HFFc6 (cell line): ENCODE data around the gene IL10RB. TPM values are rescaled to one million over a fixed set of nuclear protein-coding genes. Genes with fewer than 3 reads are reported as not detected.
"Not testable (repeated sequence)": the region's sequence is repeated elsewhere in the genome, so short reads cannot be mapped to it uniquely, and the experiment has no call there.

Source experiments
- DNase-seq: peaks from one replicate; pipeline ENCODE4 v3.0.0-alpha.2; 2018
- H3K27ac Mint-ChIP-seq: 2 replicates; pipeline ENCODE4 v1.8.0; 2020; ENCODE audit warnings: mild to moderate bottlenecking, mixed read lengths
- H3K27me3 Mint-ChIP-seq: 2 replicates; pipeline ENCODE4 v1.8.0; 2021; ENCODE audit warnings: mild to moderate bottlenecking, moderate library complexity, mixed read lengths; ENCODE audit not compliant: insufficient read depth
- H3K36me3 Mint-ChIP-seq: 2 replicates; pipeline ENCODE4 v1.8.0; 2021; ENCODE audit warnings: low read depth, mixed read lengths
- H3K4me1 Mint-ChIP-seq: 2 replicates; pipeline ENCODE4 v1.8.0; 2020; ENCODE audit warnings: low read depth, mixed read lengths
- H3K4me3 Mint-ChIP-seq: 2 replicates; pipeline ENCODE4 v1.8.0; 2020; ENCODE audit warnings: mild to moderate bottlenecking, moderate library complexity, mixed read lengths
- H3K9me3 Mint-ChIP-seq: 2 replicates; pipeline ENCODE4 v1.8.0; 2020; ENCODE audit warnings: mild to moderate bottlenecking, mixed read lengths
- long read RNA-seq: library from polyadenylated mRNA; unstranded; transcript quantifications from one replicate; pipeline ENCODE4 v2.0.0, GENCODE V29; 2019
- total RNA-seq, 6 experiments: library from RNA; stranded (reverse); fragmentation: NEBNext Ultra II Directional; extraction: Animal tissue kit (Norgen Biotek cat#: 25700); gene quantifications; 2 replicates in 1 of 6; 3 replicates in 5 of 6; pipeline ENCODE4 v1.2.3, GENCODE V29; 2021
- TF ChIP-seq, protein P1 (sequence below): fragments of 200-600 bp; sonication (generic); IDR thresholded peaks from 2 replicates; pipeline ENCODE4 v1.5.0; 2021; ENCODE audit warnings: antibody characterized with exemption, mild to moderate bottlenecking

IL10RB gene
- total RNA-seq, result 10 to 100 TPM; 25.5 to 35.3 (median 29.5) TPM
- long read RNA-seq, transcript IL10RB-201 (7 exons, 1,963 nt), result major isoform, 56 of 63 reads
- long read RNA-seq, partial matches to known transcripts, result 0 of 63 reads
- long read RNA-seq, other reads (novel, unspliced or antisense), result 4 of 63 reads

DNA sequence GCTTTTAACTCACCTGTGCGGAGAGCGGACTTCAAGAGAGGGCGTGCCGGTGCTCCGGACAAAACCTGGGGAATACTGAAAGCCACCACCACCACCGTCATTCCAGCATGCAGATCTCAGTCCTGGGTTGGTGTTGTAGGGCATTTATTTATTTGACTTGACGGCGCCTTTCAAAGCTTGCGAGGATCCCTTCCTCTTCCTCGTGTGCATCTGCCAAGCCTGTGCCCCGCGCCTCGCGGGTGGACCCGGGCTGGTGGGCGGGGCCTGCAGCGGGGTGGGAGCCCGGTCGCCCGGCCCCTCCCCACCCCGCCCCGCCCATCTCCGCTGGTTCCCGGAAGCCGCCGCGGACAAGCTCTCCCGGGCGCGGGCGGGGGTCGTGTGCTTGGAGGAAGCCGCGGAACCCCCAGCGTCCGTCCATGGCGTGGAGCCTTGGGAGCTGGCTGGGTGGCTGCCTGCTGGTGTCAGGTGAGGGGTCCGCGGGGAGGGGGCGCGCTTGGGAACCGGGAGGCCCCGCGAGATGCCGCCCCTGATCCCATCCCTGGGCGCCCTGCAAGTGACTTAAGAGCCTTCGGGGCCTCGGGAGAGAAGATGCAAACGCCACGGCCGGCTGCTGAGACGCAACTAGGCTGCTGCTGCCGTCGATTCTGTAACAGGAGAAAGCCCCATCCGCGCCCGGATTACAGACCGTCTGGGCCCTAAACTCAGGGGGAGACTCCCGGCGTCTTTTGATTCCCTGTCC is at the start of gene IL10RB:
Gene IL10RB (plus strand): TSS at position 318 of the 739 bp plus-strand sequence. CDS start 99 bp downstream, at position 417.
- Mint-ChIP-seq H3K27me3 (peaks cover 5% of the 10 kb centered on the region), H3K27ac (peak within 1 kb of the TSS; percentile 78), H3K4me1 (peaks cover 27% of the 10 kb centered on the region), H3K4me3 (peak within 1 kb of the TSS; percentile 95), H3K9me3 (no peaks in the 10 kb centered on the region), H3K36me3 (peaks cover 9% of the 10 kb centered on the region)
- TF ChIP-seq, protein P1, sequence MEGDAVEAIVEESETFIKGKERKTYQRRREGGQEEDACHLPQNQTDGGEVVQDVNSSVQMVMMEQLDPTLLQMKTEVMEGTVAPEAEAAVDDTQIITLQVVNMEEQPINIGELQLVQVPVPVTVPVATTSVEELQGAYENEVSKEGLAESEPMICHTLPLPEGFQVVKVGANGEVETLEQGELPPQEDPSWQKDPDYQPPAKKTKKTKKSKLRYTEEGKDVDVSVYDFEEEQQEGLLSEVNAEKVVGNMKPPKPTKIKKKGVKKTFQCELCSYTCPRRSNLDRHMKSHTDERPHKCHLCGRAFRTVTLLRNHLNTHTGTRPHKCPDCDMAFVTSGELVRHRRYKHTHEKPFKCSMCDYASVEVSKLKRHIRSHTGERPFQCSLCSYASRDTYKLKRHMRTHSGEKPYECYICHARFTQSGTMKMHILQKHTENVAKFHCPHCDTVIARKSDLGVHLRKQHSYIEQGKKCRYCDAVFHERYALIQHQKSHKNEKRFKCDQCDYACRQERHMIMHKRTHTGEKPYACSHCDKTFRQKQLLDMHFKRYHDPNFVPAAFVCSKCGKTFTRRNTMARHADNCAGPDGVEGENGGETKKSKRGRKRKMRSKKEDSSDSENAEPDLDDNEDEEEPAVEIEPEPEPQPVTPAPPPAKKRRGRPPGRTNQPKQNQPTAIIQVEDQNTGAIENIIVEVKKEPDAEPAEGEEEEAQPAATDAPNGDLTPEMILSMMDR, result no peak
- DNase-seq, result no peak

DNA sequence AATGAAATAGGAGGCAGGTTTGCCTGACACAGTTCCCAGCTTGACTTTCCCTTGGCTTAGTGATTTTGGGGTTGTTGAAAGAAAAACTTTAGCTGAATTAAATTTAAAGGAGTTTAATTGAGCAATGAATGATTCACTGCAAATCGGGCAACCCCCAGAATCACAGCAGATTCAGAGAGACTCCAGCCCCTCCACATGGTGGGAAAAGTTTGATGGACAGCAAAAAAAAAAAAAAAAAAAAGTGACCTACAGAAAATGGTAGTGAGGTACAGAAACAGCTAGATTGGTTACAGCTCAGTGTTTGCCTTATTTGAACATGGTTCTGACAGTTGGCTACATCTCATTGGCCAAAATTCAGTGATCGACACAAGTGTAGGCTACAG is 49.0 kb upstream of the IL10RB start:
- DNase-seq, result no peak
- TF ChIP-seq, protein P1, result no peak
- Mint-ChIP-seq H3K36me3 (no peaks in the 10 kb centered on the region), H3K27me3 (peaks cover 19% of the 10 kb centered on the region), H3K27ac (no peak overlapping the region), H3K4me3 (no peak overlapping the region), H3K9me3 (peaks cover 5% of the 10 kb centered on the region; the same call in 1 of the 2 replicates), H3K4me1 (peaks cover 13% of the 10 kb centered on the region)

DNA sequence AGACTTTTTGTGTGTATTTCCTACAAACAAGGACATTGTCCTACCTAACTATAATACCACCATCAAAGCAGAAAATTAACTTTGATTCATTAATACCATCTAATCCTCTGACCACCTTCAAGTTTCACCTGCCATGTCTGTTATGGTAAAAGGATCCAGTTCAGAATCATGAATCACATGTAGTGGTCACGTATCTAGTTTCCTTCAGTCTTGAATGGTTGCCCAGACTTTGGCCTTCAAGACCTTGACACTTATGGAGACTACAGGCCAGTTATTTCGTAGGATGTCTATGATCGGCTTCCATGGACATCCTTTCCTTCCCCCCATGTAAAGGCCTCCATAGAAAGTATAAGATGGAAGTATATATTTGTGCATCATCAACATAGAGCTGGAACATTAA is 46.9 kb upstream of the IL10RB start:
- Mint-ChIP-seq H3K27ac (no peak overlapping the region), H3K27me3 (peaks cover 23% of the 10 kb centered on the region), H3K36me3 (no peaks in the 10 kb centered on the region), H3K4me1 (no peaks in the 10 kb centered on the region), H3K9me3 (peaks cover 5% of the 10 kb centered on the region; the same call in 1 of the 2 replicates), H3K4me3 (no peak overlapping the region)
- TF ChIP-seq, protein P1, result no peak
- DNase-seq, result no peak

DNA sequence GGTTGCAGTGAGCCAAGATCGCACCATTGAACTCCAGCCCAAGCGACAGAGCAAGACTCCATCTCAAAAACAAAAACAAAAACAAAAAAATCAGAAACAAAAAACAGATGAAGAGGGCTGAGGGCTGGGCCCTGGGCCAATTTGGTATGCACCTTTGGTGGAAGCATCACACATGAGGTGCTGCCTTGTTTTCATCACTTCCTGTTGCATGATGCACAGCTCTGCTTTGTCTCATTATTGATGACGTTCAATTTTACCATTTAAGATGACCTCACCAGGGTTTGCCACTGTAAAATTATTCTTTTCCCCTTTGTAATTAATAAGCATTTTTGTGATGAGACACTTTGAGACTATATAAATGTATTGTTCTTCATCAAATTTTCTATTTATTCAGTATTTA is 46.2 kb upstream of the IL10RB start:
- peaks cover 5% of the 10 kb centered on the region; the same call in 1 of the 2 replicates for H3K9me3 Mint-ChIP-seq
- H3K27ac Mint-ChIP-seq, result no peak overlapping the region
- no peak overlapping the region for H3K4me3 Mint-ChIP-seq
- H3K36me3 Mint-ChIP-seq, result no peaks in the 10 kb centered on the region
- TF ChIP-seq, protein P1, result no peak
- no peaks in the 10 kb centered on the region for H3K4me1 Mint-ChIP-seq
- DNase-seq, result no peak
- peaks cover 28% of the 10 kb centered on the region for H3K27me3 Mint-ChIP-seq

DNA sequence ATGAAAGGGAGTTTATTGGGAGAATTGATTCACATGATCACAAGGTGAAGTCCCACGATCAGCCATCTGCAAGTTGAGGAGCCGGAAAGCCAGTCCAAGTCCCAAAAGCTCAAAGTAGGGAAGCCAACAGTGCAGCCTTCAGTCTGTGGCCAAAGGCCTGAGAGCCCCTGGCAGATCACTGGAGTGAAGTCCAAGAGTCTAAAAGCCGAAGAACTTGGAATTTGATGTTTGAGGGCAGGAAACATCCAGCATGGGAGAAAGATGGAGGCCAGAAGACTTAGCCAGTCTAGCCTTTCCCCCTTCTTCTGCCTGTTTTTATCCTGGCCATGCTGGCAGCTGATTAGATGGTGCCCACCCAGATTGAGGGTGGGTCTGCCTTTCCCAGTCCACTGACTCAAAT is 40.8 kb upstream of the IL10RB start:
- not testable (repeated sequence) for H3K27ac Mint-ChIP-seq, DNase-seq, H3K9me3 Mint-ChIP-seq, H3K4me3 Mint-ChIP-seq, H3K36me3 Mint-ChIP-seq
- peaks cover 14% of the 10 kb centered on the region for H3K4me1 Mint-ChIP-seq
- H3K27me3 Mint-ChIP-seq, result peaks cover 34% of the 10 kb centered on the region

DNA sequence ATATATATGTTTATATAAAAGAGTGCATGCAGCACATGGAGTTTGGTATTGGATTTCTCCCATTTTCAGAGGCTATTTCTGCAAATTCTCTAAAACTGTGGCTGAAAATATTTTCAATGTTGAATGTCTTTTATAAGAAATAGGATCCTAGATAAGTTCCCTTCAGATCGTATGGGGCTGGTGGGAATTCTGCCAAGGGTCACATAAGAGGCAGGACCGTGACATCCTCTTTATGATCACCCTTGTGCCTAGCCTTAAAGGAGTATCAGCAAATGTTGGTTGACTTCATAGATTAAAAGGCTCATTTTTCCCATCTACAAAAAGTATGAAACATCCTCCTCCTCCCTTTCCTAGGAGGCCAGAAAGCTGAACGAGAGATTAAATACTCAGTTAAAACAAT is 37.7 kb upstream of the IL10RB start:
- Mint-ChIP-seq H3K4me3 (no peak overlapping the region), H3K4me1 (peaks cover 36% of the 10 kb centered on the region), H3K27ac (no peak overlapping the region), H3K36me3 (no peaks in the 10 kb centered on the region), H3K9me3 (no peaks in the 10 kb centered on the region; the same call in 1 of the 2 replicates), H3K27me3 (peaks cover 26% of the 10 kb centered on the region)
- TF ChIP-seq, protein P1, result no peak
- no peak for DNase-seq
